BE2C (cell line): ENCODE results near the gene DMBT1.

Experiments
- DNase-seq: peaks from one replicate; pipeline ENCODE4 v3.0.0-alpha.2; 2020
- H3K27me3 ChIP-seq: fragments of 250-450 bp; sonication (Bioruptor Pico); 2 replicates; pipeline ENCODE4 v1.5.1; 2020; ENCODE audit warnings: mild to moderate bottlenecking
- H3K36me3 ChIP-seq: fragments of 250-450 bp; sonication (Bioruptor Pico); 2 replicates; pipeline ENCODE4 v1.5.1; 2020; ENCODE audit warnings: mild to moderate bottlenecking
- H3K4me1 ChIP-seq: fragments of 250-450 bp; sonication (Bioruptor Pico); 2 replicates; pipeline ENCODE4 v1.5.1; 2020
- H3K4me3 ChIP-seq: 2 replicates; pipeline ENCODE4 v1.5.1; 2011; ENCODE audit warnings: low read depth, low read length
- H3K9me3 ChIP-seq: fragments of 250-450 bp; sonication (Bioruptor Pico); 2 replicates; pipeline ENCODE4 v1.5.1; 2020
- CTCF ChIP-seq: IDR thresholded peaks from 2 replicates; pipeline ENCODE4 v1.5.1; 2012; ENCODE audit warnings: mild to moderate bottlenecking, low read depth, low read length

Gene DMBT1

GRCh38 chr10:122565766-122566206 lies 5.2 kb downstream of the DMBT1 start:
- Histone ChIP-seq H3K4me1 (no peaks in the 10 kb centered on the region), H3K27me3 (peaks cover 5% of the 10 kb centered on the region; the same call in 1 of the 2 replicates), H3K4me3 (no peak overlapping the region), H3K36me3 (no peaks in the 10 kb centered on the region), H3K9me3 (no peaks in the 10 kb centered on the region)
- DNase-seq: peak; percentile 69
- TF ChIP-seq CTCF: peak; percentile 87

DNA sequence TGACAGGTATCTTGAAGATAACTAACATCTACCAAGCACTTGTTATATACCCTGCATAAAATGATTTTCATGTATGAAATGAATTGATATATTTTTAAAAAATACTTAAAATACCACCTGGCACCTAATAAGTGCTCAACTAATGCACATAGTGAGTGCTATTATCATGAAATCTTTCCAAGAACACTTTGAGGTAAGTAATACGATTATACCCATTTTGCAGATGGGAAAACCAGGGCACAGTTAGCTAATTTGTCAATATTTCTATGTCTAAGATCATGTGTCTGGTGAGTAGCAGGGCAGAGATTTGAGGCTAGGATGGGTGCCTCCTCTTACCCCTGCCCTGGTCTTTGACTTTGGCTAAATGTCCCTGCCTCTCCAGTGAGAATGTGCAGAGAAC lies 6.1 kb downstream of the DMBT1 start:
- TF ChIP-seq CTCF: no peak
- Histone ChIP-seq H3K27me3 (peaks cover 5% of the 10 kb centered on the region; the same call in 1 of the 2 replicates), H3K9me3 (no peaks in the 10 kb centered on the region), H3K4me3 (no peak overlapping the region), H3K4me1 (no peaks in the 10 kb centered on the region), H3K36me3 (no peaks in the 10 kb centered on the region)
- DNase-seq: no peak

GRCh38 chr10:122567056-122567660 lies 6.6 kb downstream of the DMBT1 start:
- Histone ChIP-seq H3K9me3 (no peaks in the 10 kb centered on the region), H3K4me3 (no peak overlapping the region), H3K27me3 (peaks cover 5% of the 10 kb centered on the region; the same call in 1 of the 2 replicates), H3K36me3 (no peaks in the 10 kb centered on the region), H3K4me1 (no peaks in the 10 kb centered on the region)
- TF ChIP-seq CTCF: peak; percentile 55
- DNase-seq: peak; percentile 18

- no peak for DNase-seq
- peaks cover 5% of the 10 kb centered on the region; the same call in 1 of the 2 replicates for H3K27me3 ChIP-seq
- no peak overlapping the region for H3K4me3 ChIP-seq
- TF ChIP-seq CTCF: no peak
- no peaks in the 10 kb centered on the region for H3K36me3 ChIP-seq
- no peaks in the 10 kb centered on the region for H3K9me3 ChIP-seq
- H3K4me1 ChIP-seq: no peaks in the 10 kb centered on the region
Measured at GRCh38 chr10:122568551-122568950, 8.0 kb downstream of the DMBT1 start.

- no peak for DNase-seq
- Histone ChIP-seq H3K36me3 (no peaks in the 10 kb centered on the region), H3K4me1 (no peaks in the 10 kb centered on the region), H3K4me3 (no peak overlapping the region), H3K9me3 (no peaks in the 10 kb centered on the region), H3K27me3 (no peaks in the 10 kb centered on the region)
- TF ChIP-seq CTCF: no peak
Measured at GRCh38 chr10:122570920-122571319, 10.4 kb downstream of the DMBT1 start.

DNA sequence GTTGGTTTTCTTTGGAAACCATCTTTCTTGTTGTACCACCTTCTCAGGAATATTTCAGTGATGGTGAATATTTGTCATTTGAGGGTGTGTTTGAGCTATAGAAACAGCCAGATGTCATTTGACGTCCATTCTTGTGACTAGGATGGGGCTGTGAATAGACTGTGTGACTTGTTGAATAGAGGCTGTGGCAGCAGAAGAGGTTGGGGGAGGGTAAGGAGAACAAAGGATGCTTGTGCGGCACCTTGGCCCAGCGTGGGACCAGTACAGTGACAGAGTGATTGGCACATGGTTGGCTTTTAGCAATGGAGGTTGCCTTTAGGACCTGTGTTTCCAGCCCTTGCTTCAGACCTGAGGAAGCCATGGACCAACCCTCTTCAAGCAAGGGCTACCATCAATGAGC lies 11.3 kb downstream of the DMBT1 start:
- no peaks in the 10 kb centered on the region for H3K9me3 ChIP-seq
- no peaks in the 10 kb centered on the region for H3K27me3 ChIP-seq
- H3K36me3 ChIP-seq: no peaks in the 10 kb centered on the region
- H3K4me3 ChIP-seq: no peak overlapping the region
- no peak for DNase-seq
- H3K4me1 ChIP-seq: no peaks in the 10 kb centered on the region
- no peak for TF ChIP-seq CTCF
